ENCODE results near the gene ERG. TPM values are rescaled to one million over a fixed set of nuclear protein-coding genes. Genes with fewer than 3 reads are reported as not detected.

The ERG gene
- total and polyA plus RNA-seq, 2 of the 8 experiments (the other 6 are each of a cell fraction or from before 2014, with no cell fraction given), result 1.0 to 3.0 TPM

GRCh38 chr21:38472412-38473108, 25.7 kb downstream of the ERG start:
- FAIRE-seq, result no peak
- Histone ChIP-seq H3K79me1 (ENCODE audit: low read depth, low read length) (no peaks in the 10 kb centered on the region), H3K9ac (replicated peaks in 1 of 4; ENCODE audit: extremely low read depth in 1 of 4, low read depth in 3 of 4, low read length in 3 of 4) (no peak overlapping the region), H4K20me1 (replicated peaks in 1 of 2; ENCODE audit: control insufficient read depth in 1 of 2, insufficient read depth in 2 of 2, low read length in 2 of 2) (no peaks in the 10 kb centered on the region), H3K27me3 (replicated peaks in 1 of 4; ENCODE audit: control insufficient read depth in 3 of 4, extremely low read depth in 1 of 4, insufficient read depth in 3 of 4, low read length in 3 of 4) (peaks cover 0 to 11% (median 3%) of the 10 kb centered on the region in 4 experiments; a peak in 4 of 7 replicates), H3K4me3 (ENCODE audit: extremely low read depth in 1 of 4, insufficient read depth in 2 of 4, low read depth in 3 of 4, low read length in 4 of 4) (peak overlapping the region in 1 of 4 experiments; percentile 4; a peak in 1 of 8 replicates), H4K5ac (ENCODE audit: insufficient read length, low read depth, low read length) (peak overlapping the region; percentile 30), H4K8ac (ENCODE audit: extremely low read depth, insufficient read depth, low read length) (no peak overlapping the region), H3K4me1 (replicated peaks in 1 of 4; ENCODE audit: control insufficient read depth in 3 of 4, insufficient read depth in 4 of 4, low read length in 3 of 4) (peaks cover 0 to 12% (median 6%) of the 10 kb centered on the region in 4 experiments; a peak in 5 of 7 replicates), H2BK15ac (ENCODE audit: low read length) (no peak overlapping the region), H3K56ac (replicated peaks; ENCODE audit: insufficient read length, low read depth, low read length) (no peak overlapping the region), H3K27ac (ENCODE audit: low read depth, low read length) (no peak overlapping the region), H3K18ac (ENCODE audit: extremely low read depth, low read length) (no peak overlapping the region), H2AFZ (ENCODE audit: low read length) (peak overlapping the region; percentile 65; the same call in 1 of the 2 replicates), H3K79me2 (ENCODE audit: control insufficient read depth in 1 of 2, insufficient read depth in 2 of 2, low read length in 2 of 2) (no peaks in the 10 kb centered on the region), H3K9me3 (ENCODE audit: insufficient read depth in 2 of 2, low read depth in 1 of 2, low read length in 1 of 2) (no peaks in the 10 kb centered on the region), H3K23me2 (ENCODE audit: low read depth, low read length) (no peaks in the 10 kb centered on the region), H2BK5ac (ENCODE audit: low read depth, low read length) (no peak overlapping the region), H3K23ac (ENCODE audit: insufficient read length) (no peak overlapping the region), H2BK12ac (ENCODE audit: low read depth, low read length) (0 out of 2 replicates have a peak overlapping the region, but pooled peaks have one; percentile 61), H3K4ac (replicated peaks; ENCODE audit: insufficient read length, low read depth, low read length) (no peak overlapping the region), H3K4me2 (ENCODE audit: insufficient read depth in 1 of 2, low read depth in 2 of 2, low read length in 2 of 2) (peak overlapping the region; percentile 35 to 37; a peak in 1 of 4 replicates), H3K14ac (ENCODE audit: insufficient read length) (no peak overlapping the region), H2BK120ac (replicated peaks; ENCODE audit: low read depth, low read length) (peak overlapping the region; percentile 82), H3K36me3 (ENCODE audit: control insufficient read depth in 2 of 4, insufficient read depth in 4 of 4, low read length in 3 of 4) (no peaks in the 10 kb centered on the region), H2BK20ac (ENCODE audit: low read length) (no peak overlapping the region), H4K91ac (replicated peaks; ENCODE audit: insufficient read length, low read length) (peak overlapping the region; percentile 57), H2AK5ac (ENCODE audit: low read depth, low read length) (no peak overlapping the region)
- DNase-seq (ENCODE audit: low read depth in 1 of 2, low spot score in 2 of 2), result peak in 1 of 2 experiments; percentile 61
- ChIA-PET CTCF (ENCODE audit: partially characterized antibody) (interaction anchor here (0.8 to 1.2 kb wide), 3 partner anchors 15 to 38 kb away, joined by 3 read pairs; no protein-coding TSS in a partner anchor), POLR2A (ENCODE audit: partially characterized antibody) (interaction anchor here (0.6 to 1.1 kb wide), 2 partner anchors 17 to 210 kb away, joined by 3 read pairs; no protein-coding TSS in a partner anchor)
- WGBS, 2 experiments (ENCODE audit: extremely low coverage in 1 of 2, insufficient coverage in 1 of 2, insufficient read length in 1 of 2, insufficient replicate concordance in 2 of 2, low coverage in 1 of 2, low lambda C conversion rate in 2 of 2, missing lambda C conversion rate in 1 of 2), result 38% methylated on average over 23 of the region's 23 CpGs; no CpG with 5 or more reads in 1 of the 2 experiments
- no peak for TF ChIP-seq ATF3 (IDR thresholded peaks at IDR 0.05; ENCODE audit: insufficient read depth, low read depth, low read length)
- 0 out of 2 replicates have a peak, but pooled peaks have one; percentile 34 for TF ChIP-seq GABPA (IDR thresholded peaks at IDR 0.05; ENCODE audit: borderline replicate concordance, insufficient read depth, low read length)
- TF ChIP-seq BACH1 (IDR thresholded peaks at IDR 0.05; ENCODE audit: low read length), result no peak
- no peak for TF ChIP-seq RNF2 (IDR thresholded peaks at IDR 0.05; ENCODE audit: borderline replicate concordance, low read depth, low read length, missing control alignments, poor library complexity, severe bottlenecking)
- peak in 1 of 2 experiments; percentile 53; a peak in 1 of 4 replicates for TF ChIP-seq HDAC2 (IDR thresholded peaks at IDR 0.05; ENCODE audit: borderline replicate concordance in 1 of 2, low read depth in 2 of 2, low read length in 2 of 2)
- 0 out of 4 replicates have a peak, but pooled peaks of 1 of the 2 experiments have one; percentile 2 for TF ChIP-seq RAD21 (IDR thresholded peaks at IDR 0.05 in 1 of 2, conservative IDR thresholded peaks at IDR 0.05 in 1 of 2; ENCODE audit: low read depth in 2 of 2, low read length in 2 of 2)
- no peak for TF ChIP-seq SP2 (IDR thresholded peaks at IDR 0.05; ENCODE audit: low read length)
- no peak for TF ChIP-seq ZNF274 (IDR thresholded peaks at IDR 0.05; ENCODE audit: borderline replicate concordance, extremely low read depth, low read length)
- TF ChIP-seq SRF (IDR thresholded peaks at IDR 0.05; ENCODE audit: low read depth, low read length), result no peak

All from H1 (cell line).